HG03460 (cell line): ENCODE results near the gene LIFR.
"Not testable (repeated sequence)": the region's sequence is repeated elsewhere in the genome, so short reads cannot be mapped to it uniquely, and the experiment has no call there.

ENCODE experiments used
- ATAC-seq: cut with Tn5 transposase; IDR thresholded peaks from one replicate; pipeline ENCODE4 v1.9.1; 2021; ENCODE audit not compliant: unreplicated experiment

The LIFR gene

GRCh38 chr5:38556599-38557307, at the start of gene LIFR:
TSS of gene LIFR (minus strand) at chr5:38556646. CDS start at chr5:38530647, 25,999 bp downstream.
- ATAC-seq: no peak

- no peak for ATAC-seq
These were observed 49.2 kb upstream of the LIFR start for GRCh38 chr5:38605610-38606009.

GRCh38 chr5:38603691-38604090, 47.2 kb upstream of the LIFR start:
- no peak for ATAC-seq

GRCh38 chr5:38602641-38603040, 46.2 kb upstream of the LIFR start:
- ATAC-seq: no peak

- no peak for ATAC-seq
These were observed 45.4 kb upstream of the LIFR start for GRCh38 chr5:38601863-38602298.

- ATAC-seq: no peak
These were observed 44.9 kb upstream of the LIFR start for GRCh38 chr5:38601133-38601862.

- no peak for ATAC-seq
These were observed 44.0 kb upstream of the LIFR start for GRCh38 chr5:38600329-38601045.

GRCh38 chr5:38599751-38600150, 43.3 kb upstream of the LIFR start:
- ATAC-seq: not testable (repeated sequence)

GRCh38 chr5:38598994-38599617, 42.7 kb upstream of the LIFR start:
- ATAC-seq: no peak

GRCh38 chr5:38598296-38598993, 42.0 kb upstream of the LIFR start:
- ATAC-seq: no peak

GRCh38 chr5:38596981-38597380, 40.5 kb upstream of the LIFR start:
- ATAC-seq: no peak

- ATAC-seq: no peak
These were observed 38.8 kb upstream of the LIFR start for GRCh38 chr5:38595132-38595745.

- no peak for ATAC-seq
These were observed 37.5 kb upstream of the LIFR start for GRCh38 chr5:38593959-38594358.

- no peak for ATAC-seq
These were observed 35.0 kb upstream of the LIFR start for GRCh38 chr5:38591523-38591849.

GRCh38 chr5:38590838-38591522, 34.5 kb upstream of the LIFR start:
- no peak for ATAC-seq

- ATAC-seq: no peak
These were observed 33.2 kb upstream of the LIFR start for GRCh38 chr5:38589629-38590028.

- no peak for ATAC-seq
These were observed 29.4 kb upstream of the LIFR start for GRCh38 chr5:38585816-38586215.

GRCh38 chr5:38583500-38583899, 27.1 kb upstream of the LIFR start:
- ATAC-seq: no peak

GRCh38 chr5:38582975-38583319, 26.5 kb upstream of the LIFR start:
- ATAC-seq: no peak
